GM21723 (cell line): ENCODE measurements around the gene IGLON5.

Experiments used
- ATAC-seq: cut with Tn5 transposase; IDR thresholded peaks from one replicate; pipeline ENCODE4 v1.9.1; 2021; ENCODE audit warnings: mild to moderate bottlenecking, moderate library complexity; ENCODE audit not compliant: unreplicated experiment

Gene IGLON5

GRCh38 chr19:51337861-51338562 is 26.6 kb downstream of the IGLON5 start:
- ATAC-seq, result no peak

- ATAC-seq, result peak; percentile 54
Observed at GRCh38 chr19:51338563-51339312, 27.3 kb downstream of the IGLON5 start.

GRCh38 chr19:51339313-51339686 is 27.9 kb downstream of the IGLON5 start:
- peak; percentile 20 for ATAC-seq

GRCh38 chr19:51339687-51340656 is 28.5 kb downstream of the IGLON5 start:
- peak; percentile 60 for ATAC-seq

- ATAC-seq, result no peak
Observed at GRCh38 chr19:51341066-51341465, 29.6 kb downstream of the IGLON5 start.

GRCh38 chr19:51341976-51342580 is 30.6 kb downstream of the IGLON5 start, which contains the start of gene VSIG10L:
Gene VSIG10L (minus strand): TSS chr19:51342139. CDS start chr19:51342124, 15 bp downstream.
- no peak for ATAC-seq

- no peak for ATAC-seq
Observed at GRCh38 chr19:51342631-51343569, 31.5 kb downstream of the IGLON5 start.

GRCh38 chr19:51345076-51345620 is 33.7 kb downstream of the IGLON5 start:
- ATAC-seq, result no peak

- ATAC-seq, result no peak
Observed at GRCh38 chr19:51346742-51347141, 35.3 kb downstream of the IGLON5 start.

- no peak for ATAC-seq
Observed at GRCh38 chr19:51347209-51347928, 35.9 kb downstream of the IGLON5 start.

- no peak for ATAC-seq
Observed at GRCh38 chr19:51351266-51351990, 40.0 kb downstream of the IGLON5 start.

- no peak for ATAC-seq
Observed at GRCh38 chr19:51352783-51353360, 41.4 kb downstream of the IGLON5 start.

- no peak for ATAC-seq
Observed at GRCh38 chr19:51354103-51354741, 42.8 kb downstream of the IGLON5 start.

GRCh38 chr19:51354742-51355148 is 43.3 kb downstream of the IGLON5 start:
- ATAC-seq, result no peak

- ATAC-seq, result no peak
Observed at GRCh38 chr19:51356159-51356801, 44.8 kb downstream of the IGLON5 start.

- no peak for ATAC-seq
Observed at GRCh38 chr19:51357952-51358351, 46.5 kb downstream of the IGLON5 start.

GRCh38 chr19:51359294-51359693 is 47.9 kb downstream of the IGLON5 start:
- no peak for ATAC-seq
